ENCODE results near the gene MTIF3.

MTIF3 gene, protein sequence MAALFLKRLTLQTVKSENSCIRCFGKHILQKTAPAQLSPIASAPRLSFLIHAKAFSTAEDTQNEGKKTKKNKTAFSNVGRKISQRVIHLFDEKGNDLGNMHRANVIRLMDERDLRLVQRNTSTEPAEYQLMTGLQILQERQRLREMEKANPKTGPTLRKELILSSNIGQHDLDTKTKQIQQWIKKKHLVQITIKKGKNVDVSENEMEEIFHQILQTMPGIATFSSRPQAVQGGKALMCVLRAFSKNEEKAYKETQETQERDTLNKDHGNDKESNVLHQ

DNA sequence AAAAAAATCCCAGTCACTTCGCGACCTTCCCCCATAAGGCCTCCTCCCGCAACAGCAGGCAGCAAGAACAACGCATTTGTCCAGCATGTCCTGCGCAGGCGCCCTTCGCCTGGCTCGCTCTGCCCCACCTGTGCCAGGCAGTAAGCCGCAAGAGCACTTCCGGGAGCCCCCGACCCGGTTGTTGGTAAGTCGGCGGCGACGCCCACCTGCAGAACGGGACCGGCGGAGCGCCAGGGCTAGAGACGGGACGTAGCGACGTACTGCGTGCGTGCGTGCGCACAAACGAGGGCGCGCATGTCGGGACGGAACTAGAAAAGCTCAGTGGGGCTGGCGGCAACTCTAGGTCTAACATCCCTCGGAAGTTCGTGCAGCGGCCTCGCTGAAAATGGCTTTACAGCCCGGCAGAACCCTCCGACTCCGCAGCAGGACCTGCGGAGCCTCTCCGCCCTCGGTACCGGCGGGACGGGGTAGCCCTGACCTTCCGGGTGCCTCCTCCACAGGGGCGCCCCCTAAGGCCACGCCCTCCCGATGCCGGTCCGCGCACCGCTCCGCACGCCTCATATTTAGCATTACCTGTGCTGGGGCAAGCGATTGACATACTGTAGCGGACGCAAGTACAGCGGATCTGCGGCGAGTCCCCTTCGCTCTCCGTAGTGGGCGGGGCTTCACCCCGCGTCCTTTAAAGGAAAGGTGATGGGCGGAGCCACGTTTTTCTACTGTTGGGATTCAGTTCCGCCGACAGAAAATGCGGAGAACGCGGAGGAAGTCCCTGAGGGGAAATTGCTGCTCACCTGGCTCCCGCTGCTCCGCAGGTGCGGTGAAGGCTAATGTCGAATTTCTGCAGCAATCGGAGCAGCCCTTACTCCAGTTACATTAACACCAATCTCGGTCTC is at the start of gene MTIF3:
MTIF3 (minus strand) TSS at position 629 of the 893 bp plus-strand sequence. CDS start 10,116 bp downstream, outside the sequence.
- DNase-seq (ENCODE audit: low read depth in 2 of 2, low spot score in 1 of 2): peak; percentile 93 to 97

DNA sequence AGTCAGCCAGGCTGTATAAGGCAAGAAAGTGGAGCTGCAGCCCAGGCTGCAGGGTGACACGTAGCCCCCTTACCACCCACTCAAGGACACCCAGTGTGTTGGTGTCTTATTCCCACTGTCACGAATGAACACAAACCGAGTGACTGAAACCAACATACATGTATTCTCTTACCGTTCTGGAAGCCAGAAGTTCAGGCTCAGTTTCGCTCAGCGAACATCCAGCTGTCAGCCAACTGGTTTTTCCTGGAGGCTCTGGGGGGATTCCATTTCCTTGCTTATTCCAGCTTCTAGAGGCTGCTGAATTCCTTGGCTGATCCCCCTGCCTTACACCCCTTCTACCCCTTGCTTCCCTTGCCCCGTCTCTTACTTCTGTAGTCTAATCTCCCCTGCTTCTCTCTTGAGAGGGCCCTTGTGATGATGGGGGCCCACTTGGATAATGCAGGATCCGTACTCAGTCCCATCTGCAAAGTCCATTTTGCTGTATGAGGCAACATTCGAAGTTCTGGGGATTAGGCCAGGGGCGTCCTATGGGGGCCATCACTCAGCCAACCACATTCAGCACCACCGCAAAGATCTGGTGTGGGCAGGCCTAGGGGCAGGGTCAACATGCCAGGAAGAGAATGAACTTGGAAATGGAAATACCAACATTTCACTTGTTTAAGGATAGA is 47.3 kb upstream of the MTIF3 start:
- no peak for DNase-seq (ENCODE audit: low read depth in 2 of 2, low spot score in 1 of 2)

DNA sequence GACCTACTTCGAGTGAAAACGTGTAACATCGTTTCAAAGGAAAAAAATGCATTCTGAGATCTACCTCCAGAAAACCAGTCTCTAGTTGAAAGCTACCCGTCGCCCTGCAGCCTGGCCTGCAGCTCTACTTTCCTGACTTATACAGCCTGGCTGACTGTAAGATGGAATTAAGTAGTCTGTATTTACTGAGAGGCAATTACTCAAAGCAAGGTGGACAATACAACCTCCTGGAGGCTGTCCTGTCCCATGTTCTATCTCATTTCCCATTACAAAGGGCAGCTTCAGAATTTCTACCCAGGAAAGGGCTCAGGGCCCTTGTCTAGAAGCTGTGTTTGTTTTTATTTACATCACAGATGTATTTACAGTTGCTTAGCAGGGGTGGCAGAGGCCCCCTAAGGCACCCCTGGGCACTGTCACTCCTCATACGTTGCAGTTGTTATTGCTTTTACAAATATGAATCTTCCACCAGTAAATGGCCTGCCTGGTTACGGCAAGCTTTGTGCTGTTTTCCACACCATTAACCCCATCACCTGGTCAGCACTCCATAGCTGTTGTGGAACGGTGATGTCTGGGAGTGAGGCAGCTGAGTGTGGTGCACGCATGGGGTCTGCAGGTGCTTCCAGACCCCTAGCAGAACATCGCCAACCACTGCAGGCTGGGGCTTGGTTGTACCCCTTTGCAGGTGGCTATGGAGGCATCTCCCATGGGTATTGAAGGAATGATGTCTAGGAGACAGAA is 46.3 kb upstream of the MTIF3 start:
- DNase-seq (ENCODE audit: low read depth in 2 of 2, low spot score in 1 of 2): no peak

DNA sequence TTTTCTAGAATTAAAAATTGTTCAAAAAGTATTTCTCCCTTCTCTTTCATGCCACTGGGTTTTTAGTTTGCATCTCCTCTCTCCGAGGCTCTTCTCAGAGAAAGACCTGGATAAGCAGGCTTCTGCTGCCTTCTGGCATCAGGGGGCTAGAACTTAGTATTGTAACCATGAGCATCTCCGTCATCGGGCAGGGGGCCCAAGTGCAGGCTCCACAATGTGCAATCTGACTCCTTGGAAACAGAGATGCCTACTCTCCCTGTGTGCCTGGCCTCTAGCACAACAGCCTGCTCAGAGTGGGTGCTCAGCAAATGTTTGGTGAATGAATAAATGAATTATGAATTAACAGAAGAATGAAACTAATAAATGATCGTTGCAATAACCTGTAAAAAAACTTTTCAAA is 45.6 kb upstream of the MTIF3 start:
- no peak for DNase-seq (ENCODE audit: low read depth in 2 of 2, low spot score in 1 of 2)

DNA sequence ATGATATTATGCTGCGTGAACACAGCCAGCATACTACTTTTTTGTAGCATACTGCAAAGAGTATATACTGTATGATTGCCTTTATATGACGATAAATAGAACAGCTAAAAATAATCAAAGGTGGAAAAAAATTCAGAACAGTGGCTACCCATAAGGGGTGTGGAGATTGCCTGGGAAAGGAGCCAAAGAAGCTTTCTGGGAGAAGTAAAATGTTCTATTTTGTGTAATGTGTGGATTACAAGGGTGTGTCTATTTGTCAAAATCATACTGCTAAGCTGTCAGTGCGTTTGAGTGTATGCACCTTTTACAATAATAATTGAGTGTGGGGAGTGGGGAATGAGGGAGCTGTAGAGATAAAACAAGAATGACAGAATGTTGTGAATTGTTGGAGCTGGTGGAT is 45.2 kb upstream of the MTIF3 start:
- DNase-seq (ENCODE audit: low read depth in 2 of 2, low spot score in 1 of 2): no peak

DNA sequence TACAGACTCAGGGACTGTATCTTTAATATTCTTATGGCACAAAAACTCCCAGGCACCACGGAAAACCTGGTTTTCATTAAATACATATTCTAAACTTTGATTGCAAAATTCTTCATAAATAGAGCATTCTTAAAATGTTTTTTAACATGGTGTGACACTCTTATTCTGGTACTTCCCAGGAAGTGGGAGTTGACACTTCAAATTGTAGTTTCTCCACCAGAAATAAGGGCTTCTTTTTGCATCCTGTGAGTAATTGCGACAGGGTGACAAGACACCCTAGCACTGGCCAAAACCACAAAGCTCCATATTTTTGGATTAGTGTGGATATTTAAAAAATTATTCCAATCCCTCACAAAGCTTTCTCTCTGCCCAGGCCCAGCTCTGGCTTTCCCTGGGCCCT is 43.6 kb upstream of the MTIF3 start:
- no peak for DNase-seq (ENCODE audit: low read depth in 2 of 2, low spot score in 1 of 2)

DNA sequence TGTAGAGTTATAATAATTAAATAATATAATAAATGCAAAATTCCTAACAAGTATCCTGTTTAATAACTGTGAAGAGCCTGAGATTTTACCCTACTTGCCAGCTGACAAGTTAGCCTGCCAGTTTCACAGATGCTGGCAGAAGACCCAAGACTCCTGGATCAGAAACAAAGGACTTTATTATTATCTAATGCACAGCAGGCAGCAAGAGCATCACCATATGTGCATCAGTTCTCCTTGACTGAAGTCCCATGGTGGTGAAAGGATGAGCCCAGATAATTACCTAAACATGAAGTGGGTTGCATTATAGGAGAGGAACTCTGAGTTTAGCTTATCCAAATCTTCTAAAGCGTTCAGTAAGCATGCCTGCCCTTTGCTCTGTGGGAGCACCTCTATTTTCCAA is 39.1 kb upstream of the MTIF3 start:
- DNase-seq (ENCODE audit: low read depth in 2 of 2, low spot score in 1 of 2): no peak

DNA sequence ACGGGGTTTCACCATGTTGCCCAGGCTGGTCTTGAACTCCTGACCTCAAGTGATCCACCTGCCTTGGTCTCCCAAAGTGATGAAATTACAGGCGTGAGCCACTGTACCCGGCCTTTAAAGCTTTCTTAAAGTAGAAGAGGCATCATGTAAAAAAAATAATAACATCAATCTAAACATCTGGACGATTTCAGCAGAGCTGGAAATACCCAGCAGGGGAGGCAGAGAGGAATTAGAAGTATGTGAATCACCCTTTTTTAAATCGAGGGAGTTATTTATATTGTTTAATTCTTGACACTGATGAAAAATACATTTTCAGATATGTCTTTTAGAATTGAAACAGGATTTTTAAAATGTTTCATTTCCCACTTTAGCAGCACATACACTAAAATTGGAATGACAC is 37.4 kb upstream of the MTIF3 start:
- no peak for DNase-seq (ENCODE audit: low read depth in 2 of 2, low spot score in 1 of 2)

DNA sequence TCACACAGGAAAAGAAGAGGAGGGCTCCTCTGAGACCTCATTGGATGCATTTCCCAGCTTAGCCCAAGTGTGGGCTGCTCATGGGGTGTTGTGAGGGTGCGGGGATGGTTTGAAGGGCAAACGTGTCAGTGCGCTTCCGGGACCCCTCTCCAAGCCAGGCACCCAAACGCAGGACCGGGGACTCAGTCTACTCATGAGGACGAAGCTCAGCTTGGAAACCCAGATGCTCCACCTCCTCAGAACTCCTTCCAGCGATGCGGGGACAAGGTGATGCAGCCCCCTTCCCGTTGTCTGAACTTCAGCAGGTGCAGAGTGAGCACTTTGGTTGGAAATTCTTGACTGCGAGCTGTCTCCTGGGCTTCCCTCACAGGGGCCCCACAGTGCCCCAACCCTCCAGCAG is 33.1 kb upstream of the MTIF3 start:
- DNase-seq (ENCODE audit: low read depth in 2 of 2, low spot score in 1 of 2): no peak

DNA sequence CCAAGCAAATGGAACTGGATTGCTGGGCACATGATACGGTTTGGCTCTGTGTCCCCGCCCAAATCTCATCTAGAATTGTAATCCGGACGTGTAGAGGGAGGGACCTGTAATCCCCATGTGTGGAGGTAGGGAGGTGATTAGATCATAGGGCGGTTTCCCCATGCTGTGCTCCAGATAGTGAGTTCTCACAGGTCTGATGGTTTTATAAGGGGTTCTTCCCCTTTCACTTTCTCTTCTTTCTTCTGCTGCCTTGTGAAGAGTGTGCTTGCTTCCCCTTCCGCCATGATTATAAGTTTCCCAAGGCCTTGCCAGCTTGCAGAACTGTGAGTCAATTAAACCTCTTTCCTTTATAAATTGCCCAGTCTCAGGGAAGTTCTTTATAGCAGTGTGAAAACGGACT is 32.6 kb upstream of the MTIF3 start:
- DNase-seq (ENCODE audit: low read depth in 2 of 2, low spot score in 1 of 2): no peak

DNA sequence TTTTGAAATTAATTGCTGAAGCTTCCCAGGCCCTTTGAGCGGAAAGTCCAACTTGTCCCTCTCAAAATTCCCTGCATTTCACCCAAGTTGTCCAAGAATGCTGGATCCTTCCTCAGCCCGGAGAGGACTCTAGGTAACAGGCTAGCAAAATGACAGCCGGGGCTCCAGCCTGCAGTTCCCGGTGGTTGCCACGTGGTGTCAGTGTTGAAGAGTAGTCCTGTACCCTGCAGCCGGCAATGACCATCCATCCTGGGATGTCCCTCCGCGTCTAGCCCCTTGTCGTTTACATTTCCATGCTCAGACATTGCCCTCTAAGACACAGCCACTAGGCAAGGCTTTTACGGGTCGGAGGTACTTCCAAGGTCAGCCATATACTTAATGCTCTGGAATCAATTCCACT is 31.4 kb upstream of the MTIF3 start:
- no peak for DNase-seq (ENCODE audit: low read depth in 2 of 2, low spot score in 1 of 2)

DNA sequence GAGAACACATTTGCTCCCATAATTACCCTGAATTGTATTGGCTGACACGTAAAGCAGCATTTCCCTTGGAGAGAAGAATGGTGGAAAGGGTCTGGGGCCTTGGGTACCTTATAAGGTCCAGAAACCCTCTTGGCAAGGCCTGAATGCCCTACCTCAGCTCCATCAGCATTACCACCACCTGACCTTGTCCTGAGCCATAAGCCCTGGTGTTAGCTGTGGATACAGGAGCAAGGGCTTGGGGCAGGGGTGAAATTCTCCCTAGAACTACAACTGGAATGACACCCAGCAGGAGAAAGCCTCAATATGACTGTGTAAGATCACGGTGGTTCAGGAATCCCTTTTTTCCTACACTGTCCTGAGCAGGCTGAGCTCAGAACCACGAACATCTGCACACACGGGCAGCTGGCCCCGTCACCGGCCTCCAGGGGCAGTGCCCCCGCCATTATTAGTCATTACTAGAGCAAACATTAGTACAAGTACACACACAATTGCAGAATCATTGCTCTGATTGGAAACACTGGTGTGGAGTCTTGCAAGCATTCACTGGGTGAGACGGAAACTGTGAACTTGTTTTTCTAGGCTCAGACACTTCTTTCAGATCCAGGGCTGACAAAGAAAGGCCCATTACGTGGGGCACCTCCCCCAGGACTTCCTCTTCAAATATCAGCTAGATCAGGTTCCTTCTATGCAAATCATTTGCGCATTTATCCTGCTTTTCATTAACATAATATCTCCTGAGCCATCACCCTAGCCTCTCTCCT is 26.8 kb upstream of the MTIF3 start:
- DNase-seq (ENCODE audit: low read depth in 2 of 2, low spot score in 1 of 2): no peak

DNA sequence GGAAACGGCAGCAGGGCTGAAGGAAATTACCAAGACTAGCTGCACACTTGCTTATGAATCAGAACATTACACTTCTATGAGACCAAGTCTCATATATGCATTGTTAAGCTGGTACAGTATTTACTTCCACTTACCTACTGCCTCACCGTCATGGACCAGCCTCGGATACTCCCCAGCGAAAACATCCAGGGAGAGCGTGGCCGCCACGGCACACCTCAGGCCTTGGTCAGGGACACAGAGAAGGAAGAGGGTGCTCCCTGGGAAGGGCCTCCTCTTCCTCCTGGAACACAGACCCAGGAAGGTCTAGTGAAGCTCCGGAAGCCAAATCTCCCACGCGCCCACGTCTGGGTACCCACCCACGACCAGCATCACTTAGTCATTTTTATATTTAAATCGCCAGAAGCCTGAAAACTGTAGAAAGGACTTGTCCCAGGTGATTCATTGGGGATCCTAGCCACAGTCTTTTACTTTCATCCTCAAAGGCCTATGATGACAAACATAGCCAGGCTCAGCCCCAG is 24.4 kb upstream of the MTIF3 start:
- DNase-seq (ENCODE audit: low read depth in 2 of 2, low spot score in 1 of 2): no peak

DNA sequence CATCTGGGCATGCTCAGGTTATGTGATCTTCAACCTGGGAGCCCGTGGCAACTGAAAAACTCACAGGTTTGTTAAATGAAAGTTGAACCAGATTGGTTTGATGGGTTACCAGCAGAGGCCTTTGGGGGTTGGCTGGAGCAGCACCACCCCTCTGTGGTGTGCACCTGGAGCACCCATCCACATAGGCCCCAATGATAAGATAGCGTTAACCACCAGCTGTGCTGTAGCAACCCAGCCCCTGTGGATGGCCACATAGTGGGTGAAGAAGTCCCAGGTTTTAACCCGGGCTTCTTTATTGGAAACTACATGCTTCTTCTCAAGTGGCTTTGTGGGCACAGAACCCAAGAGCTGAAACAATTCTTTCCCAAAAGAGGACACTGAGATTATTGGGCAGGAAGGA is 22.6 kb upstream of the MTIF3 start:
- DNase-seq (ENCODE audit: low read depth in 2 of 2, low spot score in 1 of 2): no peak

DNA sequence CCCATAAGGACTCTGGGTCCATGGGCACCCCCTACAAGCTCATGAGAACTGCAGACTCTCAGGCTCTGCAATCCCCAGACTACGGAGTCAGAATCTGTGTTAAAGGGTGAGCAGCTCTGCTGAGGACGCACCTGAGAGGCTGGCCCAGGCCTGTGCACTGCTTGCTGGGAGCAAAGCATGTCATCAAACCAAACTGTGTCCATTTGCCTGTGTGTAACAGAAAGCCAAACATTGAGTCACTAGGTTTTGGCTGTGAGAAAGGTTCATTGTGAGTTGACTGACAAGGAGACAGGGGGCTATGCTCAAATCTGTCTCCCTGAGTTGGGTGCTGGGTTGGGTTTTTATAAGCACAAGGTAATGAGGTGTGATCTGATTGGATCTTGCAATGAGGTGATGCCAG is 22.1 kb upstream of the MTIF3 start:
- DNase-seq (ENCODE audit: low read depth in 2 of 2, low spot score in 1 of 2): no peak

DNA sequence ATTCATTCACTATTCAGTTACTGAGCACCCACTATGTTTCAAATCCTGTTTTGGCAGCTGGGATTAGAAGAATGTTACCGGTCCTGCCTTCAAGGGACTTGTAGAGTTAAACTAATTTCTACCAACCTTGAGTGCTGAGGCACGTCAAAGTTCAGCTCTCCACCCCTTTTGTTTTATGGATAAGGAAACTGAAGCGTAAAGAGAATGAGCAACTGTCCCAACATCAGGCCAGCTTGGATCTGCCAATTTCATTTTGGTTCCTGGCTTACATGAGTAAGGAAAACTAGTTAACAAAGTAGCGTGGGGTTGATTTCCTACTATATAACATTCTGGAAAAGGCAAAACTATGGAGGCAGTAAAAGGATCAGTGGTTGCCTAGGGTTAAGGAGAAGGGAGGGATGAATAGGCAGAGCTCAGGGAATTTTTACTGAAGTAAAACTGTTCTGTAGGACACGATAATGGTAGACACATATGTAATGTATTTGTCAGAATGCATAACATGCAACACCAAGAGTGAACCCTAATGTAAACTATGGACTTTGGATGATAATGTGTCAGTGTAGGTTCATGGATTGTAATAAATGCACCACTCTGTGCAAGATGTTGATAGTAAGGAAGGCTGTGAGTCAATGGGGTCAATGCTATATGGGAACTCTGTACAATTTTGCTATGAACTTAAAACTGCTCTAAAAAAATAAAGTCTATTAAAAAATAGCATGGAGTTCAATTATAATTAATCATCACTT is 19.9 kb upstream of the MTIF3 start:
- no peak for DNase-seq (ENCODE audit: low read depth in 2 of 2, low spot score in 1 of 2)

DNA sequence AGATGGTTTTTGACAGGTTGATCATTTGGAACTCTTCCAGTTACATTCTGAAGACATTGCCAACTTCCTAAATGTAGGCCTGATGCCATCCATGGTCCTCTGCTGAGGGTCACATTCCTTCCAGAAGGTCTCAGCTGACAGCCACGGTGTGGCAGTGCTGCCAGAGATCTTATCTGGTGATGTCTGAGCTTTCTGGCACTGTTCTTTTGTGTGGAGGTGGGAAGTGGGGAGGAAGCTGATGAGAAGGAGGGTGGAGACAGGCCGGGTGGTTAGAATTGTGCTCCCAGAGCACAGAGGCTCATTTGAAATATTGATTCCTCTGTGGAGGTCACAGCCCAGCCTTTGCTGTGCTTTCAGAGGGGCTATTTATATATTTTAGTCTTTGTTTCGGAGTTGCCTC is 16.1 kb upstream of the MTIF3 start:
- no peak for DNase-seq (ENCODE audit: low read depth in 2 of 2, low spot score in 1 of 2)

DNA sequence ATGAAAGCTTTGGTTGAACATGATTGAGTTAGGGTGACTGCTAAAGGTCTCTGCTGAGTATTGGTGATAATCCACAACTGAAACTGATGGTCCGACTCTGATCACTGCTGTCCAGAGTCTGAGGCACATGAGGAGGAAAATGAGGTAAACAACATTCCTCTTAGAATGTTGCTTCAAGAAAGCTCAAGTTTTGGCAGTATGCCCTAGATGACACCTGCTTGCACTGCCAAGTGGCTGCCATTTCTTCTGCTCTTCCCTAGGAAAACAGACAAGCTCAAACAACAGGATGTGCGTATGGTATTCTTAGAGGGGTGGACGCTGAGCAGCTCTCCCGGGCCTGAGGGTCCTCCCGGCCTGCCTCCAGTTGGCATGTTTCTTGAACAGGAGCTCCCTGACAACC is 15.2 kb upstream of the MTIF3 start:
- no peak for DNase-seq (ENCODE audit: low read depth in 2 of 2, low spot score in 1 of 2)

DNA sequence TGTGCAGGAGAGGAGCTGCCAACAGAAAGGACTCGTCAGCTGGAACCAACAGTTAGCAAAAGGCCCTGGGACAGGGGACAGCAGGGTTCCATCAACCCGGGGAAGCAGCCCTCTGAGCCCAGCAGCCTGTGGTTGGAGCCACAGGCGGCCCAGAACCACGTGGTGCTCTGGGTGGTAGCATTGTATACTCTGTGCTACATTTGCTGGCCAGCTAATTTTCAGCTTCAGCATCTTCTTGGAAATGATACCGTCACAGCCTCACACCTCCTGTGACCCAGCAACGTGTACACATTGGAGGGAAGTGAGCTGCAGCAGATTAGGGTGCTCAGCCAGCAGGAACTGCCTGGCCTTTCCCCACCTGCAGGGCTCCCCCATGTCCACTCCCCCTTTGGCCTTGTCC is 13.1 kb upstream of the MTIF3 start:
- no peak for DNase-seq (ENCODE audit: low read depth in 2 of 2, low spot score in 1 of 2)

Measured in stimulated activated CD8-positive, alpha-beta memory T cell treated with anti-CD3 and anti-CD28 coated beads, Interleukin-4, amount 100 ng/mL, for 1 hour (primary cell).